GM21786 (cell line): ENCODE measurements around the gene ONECUT3.
"Not testable (repeated sequence)": the region's sequence is repeated elsewhere in the genome, so short reads cannot be mapped to it uniquely, and the experiment has no call there.

Source experiments
- ATAC-seq: cut with Tn5 transposase; IDR thresholded peaks from one replicate; pipeline ENCODE4 v1.9.1; 2021; ENCODE audit not compliant: unreplicated experiment

The ONECUT3 gene

GRCh38 chr19:1755467-1756171, 2.3 kb downstream of the ONECUT3 start:
- ATAC-seq: no peak

- ATAC-seq: no peak
These were observed 3.0 kb downstream of the ONECUT3 start for GRCh38 chr19:1756264-1756663.

GRCh38 chr19:1756705-1757465, 3.6 kb downstream of the ONECUT3 start:
- no peak for ATAC-seq

GRCh38 chr19:1757468-1758230, 4.3 kb downstream of the ONECUT3 start:
- no peak for ATAC-seq

GRCh38 chr19:1758231-1758577, 4.9 kb downstream of the ONECUT3 start:
- no peak for ATAC-seq

GRCh38 chr19:1758959-1759903, 5.9 kb downstream of the ONECUT3 start:
- ATAC-seq: no peak

- no peak for ATAC-seq
These were observed 6.7 kb downstream of the ONECUT3 start for GRCh38 chr19:1760020-1760419.

- ATAC-seq: not testable (repeated sequence)
These were observed 7.7 kb downstream of the ONECUT3 start for GRCh38 chr19:1760786-1761527.

GRCh38 chr19:1761528-1762242, 8.4 kb downstream of the ONECUT3 start:
- no peak for ATAC-seq

- no peak for ATAC-seq
These were observed 9.2 kb downstream of the ONECUT3 start for GRCh38 chr19:1762243-1763117.

- no peak for ATAC-seq
These were observed 10.6 kb downstream of the ONECUT3 start for GRCh38 chr19:1763648-1764639.

- no peak for ATAC-seq
These were observed 11.4 kb downstream of the ONECUT3 start for GRCh38 chr19:1764729-1765128.

GRCh38 chr19:1765232-1765903, 12.1 kb downstream of the ONECUT3 start:
- ATAC-seq: no peak

- no peak for ATAC-seq
These were observed 12.8 kb downstream of the ONECUT3 start for GRCh38 chr19:1765904-1766799.

- no peak for ATAC-seq
These were observed 13.6 kb downstream of the ONECUT3 start for GRCh38 chr19:1766800-1767352.
